Measurements from ENCODE around the gene CD14.

- TF ChIP-seq EP300 (IDR thresholded peaks at IDR 0.05) (no peak), CTCF (IDR thresholded peaks at IDR 0.05) (no peak), POLR2AphosphoS5 (IDR thresholded peaks at IDR 0.05) (no peak), POLR2A (IDR thresholded peaks at IDR 0.05) (no peak)
These were observed 34.1 kb downstream of the CD14 start for GRCh38 chr5:140598836-140599235.
